Stimulated activated CD8-positive, alpha-beta memory T cell treated with anti-CD3 and anti-CD28 coated beads, Interleukin-12 subunit alpha, Interleukin-12 subunit beta, amount 100 ng/mL, for 1 hour (primary cell): ENCODE results near the gene ADAMTSL2.

ENCODE experiments used
- DNase-seq: peaks from one replicate; pipeline ENCODE4 v3.0.0-alpha.2; 2020; ENCODE audit warnings: low read depth

Gene ADAMTSL2

GRCh38 chr9:133534346-133535291 lies at the start of gene ADAMTSL2:
ADAMTSL2 (plus strand) TSS chr9:133534704; CDS start chr9:133536713, 2,009 bp downstream.
- peak; percentile 24 for DNase-seq

GRCh38 chr9:133485531-133486260 lies 48.8 kb upstream of the ADAMTSL2 start:
- DNase-seq: no peak

- DNase-seq: no peak
These were observed 47.2 kb upstream of the ADAMTSL2 start for GRCh38 chr9:133487331-133487725.

DNA sequence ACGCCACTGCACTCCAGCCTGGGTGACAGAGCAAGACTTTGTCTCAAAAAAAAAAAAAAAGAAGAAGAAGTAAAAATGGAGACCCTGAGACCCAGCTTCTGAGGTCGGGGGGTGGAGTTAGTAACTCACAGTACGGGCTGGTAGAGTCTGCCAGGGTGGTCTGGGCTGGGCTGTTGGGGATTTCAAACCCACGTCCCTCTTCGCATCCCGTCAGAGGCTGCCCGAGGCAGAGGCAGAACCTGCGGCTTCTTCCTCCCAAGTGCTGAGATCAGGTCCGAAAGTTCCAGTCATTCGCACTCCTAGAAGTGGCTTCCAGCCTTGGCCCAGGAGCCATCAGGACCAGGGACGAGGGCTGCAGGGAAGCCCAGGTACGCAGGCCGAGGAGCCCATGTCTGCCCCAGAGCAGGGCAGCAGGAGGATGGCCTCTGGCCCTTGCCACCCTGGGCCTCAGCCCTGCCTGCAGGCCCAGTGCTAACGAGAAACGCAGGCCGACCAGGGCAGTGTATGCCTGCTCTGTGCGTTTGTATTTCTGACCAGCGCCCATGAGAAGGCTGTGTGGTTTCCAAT lies 45.7 kb upstream of the ADAMTSL2 start:
- no peak for DNase-seq

GRCh38 chr9:133489253-133490190 lies 45.0 kb upstream of the ADAMTSL2 start:
- DNase-seq: no peak

DNA sequence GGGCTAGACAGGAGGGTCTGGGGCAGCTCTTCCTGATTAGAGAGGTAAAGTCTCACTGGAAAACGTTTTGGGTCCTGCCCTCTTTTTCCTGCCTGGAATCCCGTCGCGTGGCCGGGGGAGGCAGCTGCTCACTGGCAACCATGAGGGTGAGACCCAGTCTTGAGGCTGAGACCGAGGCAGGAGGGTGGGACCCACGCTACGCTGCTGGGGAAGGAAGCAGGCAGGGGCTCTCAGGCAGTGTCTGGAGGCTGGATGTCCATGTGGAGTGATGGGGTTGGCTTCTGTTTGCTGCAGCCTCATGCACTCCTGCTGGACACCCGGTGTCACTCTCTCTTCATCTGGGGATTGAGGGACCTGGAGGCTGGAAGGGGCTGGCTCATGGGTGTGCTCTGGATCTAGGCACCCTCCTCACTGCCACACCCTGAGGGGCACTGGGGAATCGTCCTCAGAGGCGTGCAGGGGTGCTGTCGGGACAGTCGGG lies 44.3 kb upstream of the ADAMTSL2 start:
- DNase-seq: no peak

DNA sequence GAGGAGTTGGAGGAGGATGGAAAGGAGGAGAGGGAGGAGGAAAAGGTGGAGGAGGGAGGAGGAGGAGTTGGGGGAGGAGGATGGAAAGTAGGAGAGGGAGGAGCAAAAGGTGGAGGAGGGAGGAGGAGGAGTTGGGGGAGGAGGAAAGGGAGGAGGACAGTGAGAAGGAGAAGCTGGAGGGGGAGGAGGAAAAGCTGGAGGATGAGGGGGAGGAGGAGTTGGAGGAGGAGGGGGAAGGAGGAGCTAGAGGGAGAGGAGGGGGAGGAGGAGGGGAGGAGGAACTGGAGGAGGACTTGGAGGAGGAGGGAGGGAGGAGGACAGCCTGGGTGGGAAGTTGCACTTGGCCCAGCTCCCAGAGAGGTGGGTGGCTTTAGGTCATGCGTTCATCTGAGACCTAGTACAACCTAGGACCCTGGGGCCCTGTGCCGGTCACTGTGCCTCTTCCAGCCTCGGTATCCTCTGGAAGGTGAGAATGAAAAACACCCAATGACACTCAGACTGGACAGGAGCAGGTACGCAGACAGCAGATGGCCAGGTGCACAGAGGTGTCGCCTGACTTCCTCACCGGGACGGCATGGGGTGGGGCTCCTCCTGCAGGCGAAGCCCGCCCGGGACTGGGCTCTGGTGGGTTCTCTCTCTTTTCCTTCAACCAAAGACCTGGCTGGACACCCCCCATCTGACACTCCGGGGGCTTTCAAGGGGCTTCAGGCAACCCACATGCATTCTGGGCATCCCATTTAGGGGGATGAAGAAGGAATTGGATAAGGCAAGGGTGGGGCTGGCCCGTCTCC lies 43.4 kb upstream of the ADAMTSL2 start:
- no peak for DNase-seq

DNA sequence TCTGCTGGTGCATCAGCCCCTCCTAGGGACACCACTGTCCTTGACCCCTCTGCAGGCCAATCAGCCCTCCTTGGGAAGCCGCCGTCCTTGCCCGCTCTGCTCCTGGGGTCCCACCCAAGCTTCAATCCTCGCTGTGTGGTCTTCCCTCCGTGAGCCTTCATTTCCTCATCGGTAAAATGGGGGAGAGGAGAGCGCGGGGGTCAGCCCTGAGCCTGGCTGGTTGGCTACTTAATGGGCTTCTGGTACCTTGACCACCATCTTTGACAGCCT lies 42.9 kb upstream of the ADAMTSL2 start:
- no peak for DNase-seq

- no peak for DNase-seq
These were observed 42.2 kb upstream of the ADAMTSL2 start for GRCh38 chr9:133492061-133493021.

DNA sequence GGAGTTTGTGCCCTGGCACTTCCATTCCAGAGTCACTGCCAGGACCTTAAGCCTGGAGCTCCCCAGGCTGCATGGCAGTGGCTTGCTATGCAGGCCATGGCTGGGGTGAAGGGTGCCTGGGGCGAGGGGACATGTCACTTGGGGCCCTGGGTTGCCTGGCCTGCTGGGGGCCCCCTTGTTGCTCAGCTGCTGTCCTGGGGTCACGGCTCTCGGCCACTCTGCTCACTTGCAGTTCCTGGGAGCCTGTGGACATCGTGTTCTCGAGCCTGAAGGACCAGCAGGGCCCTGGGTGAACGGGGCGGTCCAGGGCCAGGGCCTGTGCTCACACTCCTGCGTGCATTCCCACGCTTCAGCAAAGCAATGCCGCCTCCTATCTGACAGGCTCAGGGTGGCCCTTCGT lies 41.1 kb upstream of the ADAMTSL2 start:
- DNase-seq: no peak

DNA sequence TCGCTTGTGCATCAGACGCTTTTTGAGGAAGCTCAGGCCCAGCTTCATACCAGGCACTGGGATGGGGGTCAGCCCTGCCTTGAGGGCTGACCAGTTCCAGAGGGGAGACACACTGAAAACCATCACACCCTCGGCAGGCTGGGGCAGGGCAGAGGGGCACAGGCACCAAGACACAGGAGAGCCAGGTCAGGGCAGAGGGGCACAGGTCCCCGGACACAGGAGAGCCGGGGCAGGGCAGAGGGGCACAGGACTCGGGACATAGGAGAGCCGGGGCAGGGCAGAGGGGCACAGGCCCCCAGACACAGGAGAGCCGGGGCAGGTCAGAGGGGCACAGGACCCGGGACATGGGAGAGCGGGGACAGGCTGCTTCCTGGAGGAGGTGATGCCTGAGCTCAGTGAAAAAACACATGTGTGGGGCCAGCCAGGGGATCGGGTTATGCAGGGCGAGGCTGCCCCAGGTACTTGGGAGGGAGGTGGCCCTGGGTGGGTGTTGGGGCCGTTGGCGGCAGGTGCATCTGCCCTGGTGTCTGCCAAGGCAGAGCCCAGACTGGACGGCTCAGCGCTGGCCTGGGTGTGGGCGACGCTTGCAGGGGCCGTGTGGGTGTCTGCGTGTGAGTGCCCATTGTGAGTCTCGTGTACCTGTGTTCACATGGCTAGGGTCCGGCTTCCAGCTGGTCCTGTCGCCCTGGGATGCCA lies 40.5 kb upstream of the ADAMTSL2 start:
- DNase-seq: no peak

- DNase-seq: no peak
These were observed 39.7 kb upstream of the ADAMTSL2 start for GRCh38 chr9:133494636-133495326.

DNA sequence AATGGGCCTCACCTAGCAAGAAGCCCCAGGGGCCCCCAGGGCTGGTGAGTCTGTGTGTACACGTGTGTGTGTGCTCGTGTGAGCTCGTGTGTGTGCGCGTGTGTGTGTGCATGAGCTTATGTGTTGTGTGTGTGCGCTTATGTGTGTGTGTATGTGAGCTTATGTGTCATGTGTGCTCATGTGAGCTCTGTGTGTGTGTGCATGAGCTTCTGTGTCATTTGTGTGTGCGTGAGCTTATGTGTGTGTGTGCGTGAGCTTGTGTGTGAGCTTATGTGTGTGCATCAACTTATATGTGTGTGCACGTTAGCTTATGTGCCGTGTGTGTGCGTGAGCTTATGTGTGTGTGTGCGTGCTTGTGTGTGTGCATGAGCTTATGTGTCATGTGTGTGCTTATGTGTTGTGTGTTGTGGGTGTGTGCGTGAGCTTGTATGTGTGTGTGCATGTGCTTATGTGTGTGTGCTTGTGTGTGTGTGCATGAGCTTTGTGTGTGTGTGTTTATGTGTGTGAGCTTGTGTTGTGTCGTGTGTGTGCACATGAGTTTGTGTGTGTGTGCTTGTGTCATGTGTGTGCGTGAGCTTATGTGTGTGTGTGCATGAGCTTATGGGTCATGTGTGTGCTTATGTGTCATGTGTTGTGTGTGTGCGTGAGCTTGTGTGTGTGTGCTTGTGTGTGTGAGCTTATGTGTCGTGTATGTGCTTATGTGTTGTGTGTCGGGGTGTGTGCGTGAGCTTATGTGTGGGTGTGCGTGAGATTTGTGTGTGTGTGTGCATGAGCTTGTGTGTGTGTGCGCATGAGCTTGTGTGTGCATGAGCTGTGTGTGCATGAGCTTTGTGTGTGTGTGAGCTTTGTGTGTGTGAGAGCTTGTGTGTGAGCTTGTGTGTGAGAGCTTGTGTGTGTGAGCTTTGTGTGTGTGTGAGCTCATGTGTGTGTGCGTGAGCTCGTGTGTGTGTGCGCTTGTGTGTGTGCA lies 38.9 kb upstream of the ADAMTSL2 start:
- DNase-seq: no peak

- no peak for DNase-seq
These were observed 37.4 kb upstream of the ADAMTSL2 start for GRCh38 chr9:133496861-133497842.

GRCh38 chr9:133499132-133499891 lies 35.2 kb upstream of the ADAMTSL2 start:
- no peak for DNase-seq
